SH-SY5Y (cell line): Measurements from ENCODE around the gene CHURC1.

Source experiments
- GATA2 ChIP-seq: IDR thresholded peaks from 2 replicates; pipeline ENCODE4 v1.6.1; 2011; ENCODE audit warnings: mild to moderate bottlenecking, low read depth, low read length
- GATA3 ChIP-seq: IDR thresholded peaks from 2 replicates; pipeline ENCODE4 v1.6.1; 2011; ENCODE audit warnings: low read depth, mild to moderate bottlenecking, low read length, moderate library complexity

GRCh38 chr14:64968167-64968566 is 53.9 kb downstream of the CHURC1 start:
- TF ChIP-seq GATA3 (no peak), GATA2 (no peak)
